HEK293 (cell line): Measurements from ENCODE around the gene EBLN1.

Experiments
- KLF9 ChIP-seq: fragments of 450-650 bp; formaldehyde crosslinking; IDR thresholded peaks from 2 replicates; pipeline ENCODE4 v1.5.1; 2016; ENCODE audit warnings: missing biosample characterization, missing genetic modification characterization, low read depth
- ZNF354C ChIP-seq: fragments of 450-650 bp; formaldehyde crosslinking; IDR thresholded peaks from 2 replicates; pipeline ENCODE4 v1.5.1; 2016; ENCODE audit warnings: missing biosample characterization, missing genetic modification characterization, low read depth, borderline replicate concordance
- ZNF404 ChIP-seq: fragments of 450-650 bp; formaldehyde crosslinking; IDR thresholded peaks from 2 replicates; pipeline ENCODE4 v1.5.1; 2017; ENCODE audit warnings: missing biosample characterization, missing genetic modification characterization
- ZNF555 ChIP-seq: fragments of 450-650 bp; formaldehyde crosslinking; conservative IDR thresholded peaks from 2 replicates; pipeline ENCODE4 v1.5.1; 2017; ENCODE audit warnings: missing biosample characterization, mild to moderate bottlenecking, missing genetic modification characterization, inconsistent platforms

GRCh38 chr10:22159180-22159579 is 58.6 kb downstream of the EBLN1 start:
- TF ChIP-seq ZNF555 (no peak), ZNF404 (tag by site-specific recombination) (no peak), KLF9 (tag by site-specific recombination) (no peak), ZNF354C (no peak)
